B cell (primary cell): ENCODE data around the gene KRTAP10-2. TPM values are rescaled to one million over a fixed set of nuclear protein-coding genes. Genes with fewer than 3 reads are reported as not detected.

ENCODE experiments used
- ATAC-seq: fragments of 200-7000 bp; cut with Tn5 transposase; one replicate; pipeline ENCODE4 v1.10.0; 2021; ENCODE audit warnings: low read depth, mild to moderate bottlenecking, moderate number of reproducible peaks, moderate library complexity
- CTCF ChIA-PET: fragments of 350-600 bp; sonication (Branson Sonifier 250); formaldehyde crosslinking; loops from one replicate; lab custom pipeline; 2021; ENCODE audit warnings: antibody characterized with exemption, inconsistent platforms; lab: Charles Lee
- POLR2A ChIA-PET: fragments of 350-600 bp; sonication (Branson Sonifier 250); formaldehyde crosslinking; loops from one replicate; lab custom pipeline; 2021; ENCODE audit warnings: antibody characterized with exemption; lab: Charles Lee
- DNase-seq: peaks from one replicate; pipeline ENCODE4 v3.0.0; 2013
- H2AFZ ChIP-seq: 2 replicates; pipeline ENCODE4 v1.6.1; 2012; ENCODE audit warnings: mild to moderate bottlenecking, low read depth, low read length; ENCODE audit not compliant: insufficient read depth, poor library complexity, severe bottlenecking
- H3K27ac ChIP-seq, 2 donors: 1 replicate in 1 of 2; 2 replicates in 1 of 2; pipeline ENCODE4 v1.5.1; 2012 to 2013; ENCODE audit warnings: low read length in 2 of 2, mild to moderate bottlenecking in 2 of 2, moderate library complexity in 1 of 2
- H3K27me3 ChIP-seq, 4 experiments: fragments of 200-600 bp in 1 of 4; sonication (generic) in 1 of 4; replicated peaks in 1 of 4; 1 replicate in 2 of 4; 2 replicates in 2 of 4; pipeline versions ENCODE4 v1.6.1 to v1.7.0; 2013 to 2016; ENCODE audit warnings: low read length in 3 of 4, mild to moderate bottlenecking in 2 of 4, mixed read lengths in 1 of 4, moderate library complexity in 1 of 4; ENCODE audit not compliant: insufficient read depth in 4 of 4, control insufficient read depth in 3 of 4; ENCODE audit errors: control extremely low read depth in 1 of 4
- H3K36me3 ChIP-seq, 2 experiments: replicated peaks in 1 of 2; 1 replicate in 1 of 2; 2 replicates in 1 of 2; pipeline versions ENCODE4 v1.6.1 to v1.7.1; 2013; ENCODE audit warnings: low read length in 1 of 2; ENCODE audit not compliant: insufficient read depth in 2 of 2, control insufficient read depth in 1 of 2; ENCODE audit errors: control extremely low read depth in 1 of 2, extremely low read depth in 1 of 2
- H3K4me1 ChIP-seq, 2 donors: fragments of 200-600 bp in 1 of 2; sonication (generic) in 1 of 2; 1 replicate in 1 of 2; 2 replicates in 1 of 2; pipeline versions ENCODE4 v1.5.1 to v1.6.1; 2013 to 2017; ENCODE audit warnings: low read length in 2 of 2; ENCODE audit not compliant: control insufficient read depth in 2 of 2, insufficient read depth in 2 of 2
- H3K4me2 ChIP-seq: replicated peaks from 2 replicates; pipeline ENCODE3; 2012; ENCODE audit warnings: mild to moderate bottlenecking, low read depth, low read length; ENCODE audit not compliant: poor library complexity, severe bottlenecking
- H3K4me3 ChIP-seq, 5 experiments: fragments of 200-600 bp in 1 of 5; sonication (generic) in 1 of 5; 1 replicate in 3 of 5; 2 replicates in 2 of 5; pipeline versions ENCODE4 v1.5.1 to v1.7.0; 2011 to 2016; ENCODE audit warnings: low read length in 4 of 5, mild to moderate bottlenecking in 4 of 5, low read depth in 2 of 5, control low read depth in 1 of 5, moderate library complexity in 1 of 5; ENCODE audit not compliant: insufficient read depth in 1 of 5; ENCODE audit errors: control extremely low read depth in 1 of 5, extremely low read depth in 1 of 5
- H3K79me2 ChIP-seq: fragments of 200-600 bp; sonication (generic); one replicate; pipeline ENCODE4 v1.6.0; 2016; ENCODE audit warnings: low read length; ENCODE audit not compliant: control insufficient read depth, insufficient read depth
- H3K9ac ChIP-seq: fragments of 200-600 bp; sonication (generic); 2 replicates; pipeline ENCODE4 v1.6.1; 2017; ENCODE audit warnings: mild to moderate bottlenecking, low read length, moderate library complexity
- H3K9me3 ChIP-seq, 3 donors: one replicate each; pipeline versions ENCODE4 v1.6.1 to v1.7.1; 2013; ENCODE audit warnings: low read length in 2 of 3; ENCODE audit not compliant: control insufficient read depth in 2 of 3, insufficient read depth in 1 of 3; ENCODE audit errors: control extremely low read depth in 1 of 3
- H4K20me1 ChIP-seq: 2 replicates; pipeline ENCODE4 v1.6.0; 2012; ENCODE audit warnings: mild to moderate bottlenecking, low read length; ENCODE audit not compliant: insufficient read depth, control insufficient read depth, poor library complexity, severe bottlenecking
- H3K27ac Mint-ChIP-seq: one replicate; pipeline ENCODE4 v1.8.0; 2021; ENCODE audit warnings: mixed read lengths
- H3K27me3 Mint-ChIP-seq: one replicate; pipeline ENCODE4 v1.8.0; 2021; ENCODE audit warnings: mixed read lengths
- H3K4me1 Mint-ChIP-seq: one replicate; pipeline ENCODE4 v1.8.0; 2021; ENCODE audit warnings: mixed read lengths
- H3K4me3 Mint-ChIP-seq: one replicate; pipeline ENCODE4 v1.8.0; 2021; ENCODE audit warnings: mixed read lengths
- H3K9me3 Mint-ChIP-seq: one replicate; pipeline ENCODE4 v1.8.0; 2022; ENCODE audit warnings: mixed read lengths; ENCODE audit not compliant: insufficient read depth
- EZH2 ChIP-seq: IDR thresholded peaks from 2 replicates; pipeline ENCODE4 v1.6.1; 2012; ENCODE audit warnings: borderline replicate concordance, low read depth, mild to moderate bottlenecking, moderate library complexity, low read length; ENCODE audit not compliant: insufficient read depth, poor library complexity, severe bottlenecking
- WGBS: methylation state at CpG from one replicate; pipeline ENCODE4 v1.1.5; 2013; ENCODE audit warnings: missing lambda C conversion rate; ENCODE audit not compliant: insufficient coverage; 5-methylcytosine and 5-hydroxymethylcytosine counted together
- intact Hi-C: fragments of 100-400 bp; cut with micrococcal nuclease; formaldehyde crosslinking; loops from one replicate; pipeline ENCODE4 v1.10.0; 2022
- polyA plus RNA-seq: library from polyadenylated mRNA; depleted of rRNA; stranded (reverse); fragments of >200 nt; gene quantifications from 2 replicates; pipeline ENCODE4 v1.2.3, GENCODE V29; 2012
- total RNA-seq, 2 donors: library from RNA; stranded (reverse); fragments of 120-200 nt in 1 of 2; gene quantifications; 1 replicate in 1 of 2; 2 replicates in 1 of 2; pipeline versions ENCODE4 v1.2.3 to v1.2.4, GENCODE V29; 2013 to 2022
- TF ChIP-seq, protein P1 (sequence below): fragments of 200-600 bp; IDR thresholded peaks from one replicate; pipeline ENCODE4 v1.8.0; 2022; ENCODE audit warnings: antibody characterized with exemption, mild to moderate bottlenecking

The KRTAP10-2 gene
- total and polyA plus RNA-seq, 2 donors (not counting 1 experiment from before 2014, with no cell fraction given): not detected

DNA sequence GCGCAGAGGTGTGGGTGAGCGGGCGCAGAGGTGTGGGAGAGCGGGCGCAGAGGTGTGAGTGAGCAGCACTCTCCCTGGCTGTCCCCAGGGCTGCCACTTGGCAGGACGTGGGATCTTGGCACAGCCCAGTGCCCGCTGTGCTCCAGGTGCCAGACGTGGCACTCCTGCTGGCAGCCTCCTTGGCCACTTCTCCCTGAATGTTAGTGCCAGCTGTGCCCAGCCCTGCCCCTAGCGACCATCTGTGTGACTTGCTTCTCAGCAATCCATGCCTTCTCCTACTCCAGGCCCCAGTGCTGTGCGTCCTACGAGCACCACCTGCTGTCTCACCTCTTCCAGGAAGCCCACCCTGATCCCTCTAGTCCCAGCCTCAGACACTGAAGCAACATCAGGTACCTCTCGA lies 41.8 kb downstream of the KRTAP10-2 start:
- Histone ChIP-seq H3K27ac (no peak overlapping the region), H3K36me3 (no peaks in the 10 kb centered on the region), H3K9ac (no peak overlapping the region), H2AFZ (no peak overlapping the region), H3K9me3 (peaks cover 0 to 3% (median 0%) of the 10 kb centered on the region in 3 donors), H3K27me3 (peaks cover 0 to 9% (median 4%) of the 10 kb centered on the region in 4 experiments), H3K79me2 (no peaks in the 10 kb centered on the region), H4K20me1 (no peaks in the 10 kb centered on the region), H3K4me3 (no peak overlapping the region), H3K4me2 (no peak overlapping the region), H3K4me1 (peaks cover 9 to 14% of the 10 kb centered on the region in 2 donors)
- peaks cover 7% of the 10 kb centered on the region for H3K4me1 Mint-ChIP-seq
- TF ChIP-seq EZH2: no peak
- TF ChIP-seq, protein P1, sequence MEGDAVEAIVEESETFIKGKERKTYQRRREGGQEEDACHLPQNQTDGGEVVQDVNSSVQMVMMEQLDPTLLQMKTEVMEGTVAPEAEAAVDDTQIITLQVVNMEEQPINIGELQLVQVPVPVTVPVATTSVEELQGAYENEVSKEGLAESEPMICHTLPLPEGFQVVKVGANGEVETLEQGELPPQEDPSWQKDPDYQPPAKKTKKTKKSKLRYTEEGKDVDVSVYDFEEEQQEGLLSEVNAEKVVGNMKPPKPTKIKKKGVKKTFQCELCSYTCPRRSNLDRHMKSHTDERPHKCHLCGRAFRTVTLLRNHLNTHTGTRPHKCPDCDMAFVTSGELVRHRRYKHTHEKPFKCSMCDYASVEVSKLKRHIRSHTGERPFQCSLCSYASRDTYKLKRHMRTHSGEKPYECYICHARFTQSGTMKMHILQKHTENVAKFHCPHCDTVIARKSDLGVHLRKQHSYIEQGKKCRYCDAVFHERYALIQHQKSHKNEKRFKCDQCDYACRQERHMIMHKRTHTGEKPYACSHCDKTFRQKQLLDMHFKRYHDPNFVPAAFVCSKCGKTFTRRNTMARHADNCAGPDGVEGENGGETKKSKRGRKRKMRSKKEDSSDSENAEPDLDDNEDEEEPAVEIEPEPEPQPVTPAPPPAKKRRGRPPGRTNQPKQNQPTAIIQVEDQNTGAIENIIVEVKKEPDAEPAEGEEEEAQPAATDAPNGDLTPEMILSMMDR: no peak
- no peak overlapping the region for H3K4me3 Mint-ChIP-seq
- POLR2A ChIA-PET: interaction anchor here (0.6 kb wide), 1 partner anchor 337 kb away, joined by 3 read pairs; no protein-coding TSS in a partner anchor
- H3K27me3 Mint-ChIP-seq: peaks cover 10% of the 10 kb centered on the region
- DNase-seq: no peak
- H3K27ac Mint-ChIP-seq: no peak overlapping the region
- WGBS: 78% methylated on average over 12 of the region's 12 CpGs
- H3K9me3 Mint-ChIP-seq: no peaks in the 10 kb centered on the region
- intact Hi-C loops: no loop called here
- CTCF ChIA-PET: interaction anchor here (1.0 to 3.6 kb wide), 6 partner anchors 233 to 440 kb away, joined by 3 to 37 read pairs (median 5); partner anchors contain the start of gene UBE2G2
- no peak for ATAC-seq

DNA sequence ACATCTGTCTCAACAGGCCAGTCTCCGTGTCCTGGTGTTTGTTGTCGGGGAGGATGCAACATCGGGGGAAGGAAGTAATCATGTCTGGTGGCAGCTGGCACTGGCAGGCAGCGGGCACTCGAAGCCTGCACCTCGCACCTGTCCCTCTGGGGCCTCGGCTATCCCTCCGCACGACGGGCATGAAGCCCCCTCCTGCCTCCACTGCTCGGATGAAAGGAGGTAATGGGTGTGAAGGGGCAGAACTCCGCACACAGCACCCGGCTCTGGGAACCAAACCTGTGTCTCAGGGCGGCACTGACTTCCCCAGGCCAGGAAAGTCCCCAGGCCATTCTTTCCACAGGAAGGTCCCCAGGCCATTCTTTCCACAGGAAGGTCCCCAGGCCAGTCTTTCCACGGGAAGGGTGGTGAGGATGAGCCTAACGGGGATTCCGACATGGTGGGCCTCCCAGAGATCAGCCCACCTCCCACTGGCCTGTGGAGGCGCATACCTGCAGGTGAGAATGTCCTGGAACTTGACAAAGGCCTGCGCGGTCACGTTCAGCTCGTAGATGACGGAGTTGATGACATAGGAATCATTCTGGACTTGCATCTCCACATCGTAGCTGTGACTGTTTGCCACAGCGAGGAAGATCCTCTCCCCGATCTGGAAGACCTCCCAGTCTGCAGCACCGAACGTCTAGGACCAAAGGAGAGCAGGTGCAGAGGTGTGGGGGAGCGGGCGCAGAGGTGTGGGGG lies 42.4 kb downstream of the KRTAP10-2 start:
- peaks cover 14 to 21% of the 10 kb centered on the region in 2 donors for H3K4me1 ChIP-seq
- H3K9me3 Mint-ChIP-seq: no peaks in the 10 kb centered on the region
- H3K79me2 ChIP-seq: no peaks in the 10 kb centered on the region
- 89% methylated on average over 21 of the region's 30 CpGs for WGBS
- TF ChIP-seq EZH2: no peak
- TF ChIP-seq, protein P1: no peak
- no peak overlapping the region for H3K9ac ChIP-seq
- H3K4me3 ChIP-seq: no peak overlapping the region
- H3K4me2 ChIP-seq: no peak overlapping the region
- no peak overlapping the region for H3K27ac ChIP-seq
- DNase-seq: no peak
- peaks cover 0 to 9% (median 4%) of the 10 kb centered on the region in 4 experiments for H3K27me3 ChIP-seq
- no peak overlapping the region for H2AFZ ChIP-seq
- no peaks in the 10 kb centered on the region for H4K20me1 ChIP-seq
- H3K27me3 Mint-ChIP-seq: peaks cover 10% of the 10 kb centered on the region
- no peak overlapping the region for H3K4me3 Mint-ChIP-seq
- ChIA-PET POLR2A (no interaction called here), CTCF (interaction anchor here (3.6 kb wide), 1 partner anchor 285 kb away, joined by 37 read pairs; no protein-coding TSS in a partner anchor)
- H3K4me1 Mint-ChIP-seq: peaks cover 7% of the 10 kb centered on the region
- no peaks in the 10 kb centered on the region for H3K36me3 ChIP-seq
- intact Hi-C loops: no loop called here
- peaks cover 0 to 3% (median 0%) of the 10 kb centered on the region in 3 donors for H3K9me3 ChIP-seq
- no peak for ATAC-seq
- no peak overlapping the region for H3K27ac Mint-ChIP-seq
